ENCODE results near the gene NBPF1. TPM values are rescaled to one million over a fixed set of nuclear protein-coding genes. Genes with fewer than 3 reads are reported as not detected.
"Not testable (repeated sequence)": the region's sequence is repeated elsewhere in the genome, so short reads cannot be mapped to it uniquely, and the experiment has no call there.

The NBPF1 gene
- polyA plus RNA-seq, 6 donors from 2014 or later, result 7.1 to 17.3 (median 13.8) TPM

GRCh38 chr1:16520435-16521287, 92.7 kb downstream of the NBPF1 start:
- DNase-seq; H3K4me1 Mint-ChIP-seq; H3K36me3 Mint-ChIP-seq; H3K9me3 Mint-ChIP-seq; ATAC-seq (ENCODE audit: low read depth in 2 of 2): not testable (repeated sequence)
- Mint-ChIP-seq H3K27me3 (peaks cover 27 to 62% (median 39%) of the 10 kb centered on the region in 3 donors), H3K4me3 (peak overlapping the region in 5 of 8 donors; percentile 59 to 84 (median 73)), H3K27ac (peak overlapping the region in 1 of 6 donors; percentile 52)

- not testable (repeated sequence) for ATAC-seq (ENCODE audit: low read depth in 2 of 2); DNase-seq; H3K4me3 Mint-ChIP-seq; H3K9me3 Mint-ChIP-seq; H3K36me3 Mint-ChIP-seq; H3K27ac Mint-ChIP-seq; H3K4me1 Mint-ChIP-seq
- peaks cover 24 to 54% (median 39%) of the 10 kb centered on the region in 3 donors for H3K27me3 Mint-ChIP-seq
Observed at GRCh38 chr1:16519255-16519951, 94.0 kb downstream of the NBPF1 start.

- H3K4me3 Mint-ChIP-seq; ATAC-seq (ENCODE audit: low read depth in 2 of 2); H3K9me3 Mint-ChIP-seq; DNase-seq; H3K4me1 Mint-ChIP-seq; H3K27ac Mint-ChIP-seq; H3K36me3 Mint-ChIP-seq: not testable (repeated sequence)
- peaks cover 24 to 53% (median 39%) of the 10 kb centered on the region in 3 donors for H3K27me3 Mint-ChIP-seq
Observed at GRCh38 chr1:16518913-16519254, 94.5 kb downstream of the NBPF1 start.

- not testable (repeated sequence) for H3K4me3 Mint-ChIP-seq; ATAC-seq (ENCODE audit: low read depth in 2 of 2); H3K4me1 Mint-ChIP-seq; H3K27ac Mint-ChIP-seq; H3K9me3 Mint-ChIP-seq; H3K36me3 Mint-ChIP-seq; DNase-seq
- peaks cover 21 to 44% (median 39%) of the 10 kb centered on the region in 3 donors for H3K27me3 Mint-ChIP-seq
Observed at GRCh38 chr1:16516694-16517410, 96.5 kb downstream of the NBPF1 start.

- H3K27me3 Mint-ChIP-seq, result peaks cover 11 to 25% (median 24%) of the 10 kb centered on the region in 3 donors
- not testable (repeated sequence) for H3K4me1 Mint-ChIP-seq, H3K9me3 Mint-ChIP-seq, H3K4me3 Mint-ChIP-seq, H3K36me3 Mint-ChIP-seq
- ATAC-seq (ENCODE audit: low read depth in 2 of 2) (peak; percentile 44 to 54), DNase-seq (peak; percentile 91)
- H3K27ac Mint-ChIP-seq, result peak within 1 kb of the TSS in 1 of 6 donors; percentile 49
Observed at GRCh38 chr1:16514107-16515055, 99.0 kb downstream of the NBPF1 start, which contains the start of gene RNU1-1. Gene RNU1-1, minus strand, starts transcription at chr1:16514285.

- DNase-seq, H3K27ac Mint-ChIP-seq, H3K36me3 Mint-ChIP-seq, H3K9me3 Mint-ChIP-seq, H3K4me1 Mint-ChIP-seq, H3K4me3 Mint-ChIP-seq: not testable (repeated sequence)
- H3K27me3 Mint-ChIP-seq, result peaks cover 6 to 18% (median 15%) of the 10 kb centered on the region in 3 donors
- ATAC-seq (ENCODE audit: low read depth in 2 of 2), result peak; percentile 94 to 96
Observed at GRCh38 chr1:16513412-16514106, 99.8 kb downstream of the NBPF1 start.

- H3K36me3 Mint-ChIP-seq, H3K9me3 Mint-ChIP-seq, H3K4me3 Mint-ChIP-seq, H3K4me1 Mint-ChIP-seq, DNase-seq, H3K27ac Mint-ChIP-seq: not testable (repeated sequence)
- peaks cover 6 to 11% (median 8%) of the 10 kb centered on the region in 3 donors for H3K27me3 Mint-ChIP-seq
- peak in 1 of 2 donors; percentile 11 for ATAC-seq (ENCODE audit: low read depth in 2 of 2)
Observed at GRCh38 chr1:16512624-16513411, 100.5 kb downstream of the NBPF1 start.

Other genes starting within 250 kb of the NBPF1 start
- gene SZRD1, start 246.3 kb downstream of the NBPF1 start, polyA plus RNA-seq (ENCODE audit: low read depth in 6 of 6), result 10 to 100 TPM; 41.1 to 59.6 (median 50.9) TPM
- not detected for gene SPATA21, start 176.1 kb downstream of the NBPF1 start, polyA plus RNA-seq (ENCODE audit: low read depth in 6 of 6)
- gene NECAP2, start 172.8 kb downstream of the NBPF1 start, polyA plus RNA-seq (ENCODE audit: low read depth in 6 of 6), result 100 to 1,000 TPM; 103 to 152 (median 134) TPM
- 10 to 100 TPM in 4 of 6 donors, not detected in 2; 27.4 to 56.9 (median 45.9) TPM for gene RNU1-1, start 99.3 kb downstream of the NBPF1 start, polyA plus RNA-seq (ENCODE audit: low read depth in 6 of 6)
- gene RNU1-3, start 53.4 kb upstream of the NBPF1 start, polyA plus RNA-seq (ENCODE audit: low read depth in 6 of 6), result 10 to 100 TPM in 4 of 6 donors, not detected in 2; 27.4 to 56.9 (median 45.9) TPM
- 10 to 100 TPM in 4 of 6 donors, not detected in 2; 27.4 to 56.9 (median 45.9) TPM for gene RNU1-4, start 127.0 kb upstream of the NBPF1 start, polyA plus RNA-seq (ENCODE audit: low read depth in 6 of 6)

All from naive B cell (primary cell).